CD4-positive, alpha-beta T cell treated with Interleukin-21 for 1 hour (primary cell): ENCODE measurements around the gene PFN1.
"Not testable (repeated sequence)": the region's sequence is repeated elsewhere in the genome, so short reads cannot be mapped to it uniquely, and the experiment has no call there.

Experiments
- DNase-seq: peaks from one replicate; pipeline ENCODE4 v3.0.0-alpha.2; 2020

PFN1 gene

GRCh38 chr17:4920351-4921048 lies 27.8 kb downstream of the PFN1 start:
- no peak for DNase-seq

- DNase-seq = no peak
These were observed 28.8 kb downstream of the PFN1 start for GRCh38 chr17:4919511-4920047.

- DNase-seq = not testable (repeated sequence)
These were observed 33.8 kb downstream of the PFN1 start for GRCh38 chr17:4914551-4914950.

- no peak for DNase-seq
These were observed 34.3 kb downstream of the PFN1 start for GRCh38 chr17:4913994-4914393.

GRCh38 chr17:4908711-4909496 lies 39.4 kb downstream of the PFN1 start:
- peak; percentile 84 for DNase-seq

- DNase-seq = no peak
These were observed 40.0 kb downstream of the PFN1 start for GRCh38 chr17:4908301-4908700.

GRCh38 chr17:4906642-4907041 lies 41.7 kb downstream of the PFN1 start:
- not testable (repeated sequence) for DNase-seq

- peak; percentile 84 for DNase-seq
These were observed 45.1 kb downstream of the PFN1 start, which contains the start of gene CHRNE for GRCh38 chr17:4903051-4903818. CHRNE (minus strand) TSS chr17:4903098; CDS start chr17:4903063, 35 bp downstream.

GRCh38 chr17:4902540-4902939 lies 45.8 kb downstream of the PFN1 start:
- no peak for DNase-seq

- DNase-seq = peak; percentile 46
These were observed 46.5 kb downstream of the PFN1 start for GRCh38 chr17:4901648-4902344.

- DNase-seq = no peak
These were observed 47.2 kb downstream of the PFN1 start for GRCh38 chr17:4901108-4901647.

- DNase-seq = peak; percentile 82
These were observed 47.9 kb downstream of the PFN1 start for GRCh38 chr17:4900231-4901107.

- peak; percentile 94 for DNase-seq
These were observed 48.7 kb downstream of the PFN1 start, which contains the start of gene C17orf107 for GRCh38 chr17:4899341-4900230. C17orf107 (plus strand) TSS chr17:4899536; CDS start chr17:4899763, 227 bp downstream.

GRCh38 chr17:4898927-4899326 lies 49.4 kb downstream of the PFN1 start:
- DNase-seq = no peak

GRCh38 chr17:4898351-4898750 lies 50.0 kb downstream of the PFN1 start:
- no peak for DNase-seq

- DNase-seq = no peak
These were observed 50.5 kb downstream of the PFN1 start for GRCh38 chr17:4897785-4898184.

GRCh38 chr17:4897198-4897687 lies 51.1 kb downstream of the PFN1 start:
- no peak for DNase-seq

GRCh38 chr17:4896332-4897197 lies 51.8 kb downstream of the PFN1 start:
- DNase-seq = no peak
